ENCODE measurements around the gene PCDHGA2. TPM values are rescaled to one million over a fixed set of nuclear protein-coding genes. Genes with fewer than 3 reads are reported as not detected.

The PCDHGA2 gene
- total and polyA plus RNA-seq, 9 of the 15 experiments (the other 6 are each of a cell fraction or from before 2014, with no cell fraction given): 0.07 to 0.27 (median 0.15) TPM; not detected in 2

GRCh38 chr5:141320225-141321169 is 18.1 kb upstream of the PCDHGA2 start, which contains the start of gene TAF7 (continued):
- TF ChIP-seq AFF4 (CRISPR knock-in tag; IDR thresholded peaks at IDR 0.05): peak; percentile 67
- TF ChIP-seq ZNF740 (CRISPR knock-in tag; IDR thresholded peaks at IDR 0.05): no peak
- no peak for TF ChIP-seq ZNF740 (tag; IDR thresholded peaks at IDR 0.05)
- no peak for TF ChIP-seq ZNF133 (CRISPR knock-in tag; IDR thresholded peaks at IDR 0.05)
- no peak for TF ChIP-seq ZNF512 (tag; IDR thresholded peaks at IDR 0.05)
- TF ChIP-seq MAFG (tag; conservative IDR thresholded peaks at IDR 0.05): no peak
- TF ChIP-seq SPI1 (IDR thresholded peaks at IDR 0.05; ENCODE audit: borderline replicate concordance, low read depth, low read length): peak; percentile 99
- peak; percentile 65 for TF ChIP-seq TOE1 (IDR thresholded peaks at IDR 0.05; ENCODE audit: borderline replicate concordance)
- TF ChIP-seq TOE1 (CRISPR knock-in tag; IDR thresholded peaks at IDR 0.05; ENCODE audit: borderline replicate concordance, low read depth): no peak
- no peak for TF ChIP-seq TCF3 (CRISPR knock-in tag; IDR thresholded peaks at IDR 0.05)
- no peak for TF ChIP-seq CBX2 (IDR thresholded peaks at IDR 0.05; ENCODE audit: insufficient read depth, low read length, poor library complexity, severe bottlenecking)
- no peak for TF ChIP-seq ZBTB26 (CRISPR knock-in tag; IDR thresholded peaks at IDR 0.05)
- peak; percentile 69 for TF ChIP-seq HMGN3 (IDR thresholded peaks at IDR 0.05; ENCODE audit: borderline replicate concordance, extremely low read depth, insufficient read length, low read depth, low read length)
- peak; percentile 91 for TF ChIP-seq ATF6 (CRISPR knock-in tag; IDR thresholded peaks at IDR 0.05)
- no peak for TF ChIP-seq SMAD1 (IDR thresholded peaks at IDR 0.05; ENCODE audit: low read depth, low read length, partially characterized antibody)
- no peak for TF ChIP-seq NFYB (IDR thresholded peaks at IDR 0.05; ENCODE audit: extremely low read depth, insufficient read length)
